GM18505 (cell line): ENCODE data around the gene RASL10B.

Source experiments
- ATAC-seq: cut with Tn5 transposase; IDR thresholded peaks from one replicate; pipeline ENCODE4 v1.9.1; 2021; ENCODE audit not compliant: unreplicated experiment
- POLR2A ChIP-seq: IDR thresholded peaks from 4 replicates; pipeline ENCODE4 v1.6.1; 2011; ENCODE audit warnings: borderline replicate concordance; ENCODE audit not compliant: insufficient read depth, insufficient read length; ENCODE audit errors: extremely low read depth

Gene RASL10B

GRCh38 chr17:35727635-35728034, 3.8 kb upstream of the RASL10B start:
- no peak for ATAC-seq
- TF ChIP-seq POLR2A, result no peak

- TF ChIP-seq POLR2A, result no peak
- no peak for ATAC-seq
These were observed 2.9 kb upstream of the RASL10B start for GRCh38 chr17:35728551-35728950.

GRCh38 chr17:35729405-35729833, 2.0 kb upstream of the RASL10B start:
- no peak for TF ChIP-seq POLR2A
- no peak for ATAC-seq

GRCh38 chr17:35730400-35731005, 936 bp upstream of the RASL10B start:
- ATAC-seq, result no peak
- no peak for TF ChIP-seq POLR2A

GRCh38 chr17:35731917-35732805, 722 bp downstream of the RASL10B start:
- no peak for ATAC-seq
- no peak for TF ChIP-seq POLR2A

GRCh38 chr17:35732806-35733136, 1.3 kb downstream of the RASL10B start:
- ATAC-seq, result no peak
- TF ChIP-seq POLR2A, result no peak

GRCh38 chr17:35733366-35733765, 1.9 kb downstream of the RASL10B start:
- no peak for ATAC-seq
- no peak for TF ChIP-seq POLR2A

- ATAC-seq, result no peak
- no peak for TF ChIP-seq POLR2A
These were observed 3.0 kb downstream of the RASL10B start for GRCh38 chr17:35734396-35734795.

GRCh38 chr17:35735036-35735805, 3.8 kb downstream of the RASL10B start:
- no peak for TF ChIP-seq POLR2A
- no peak for ATAC-seq

GRCh38 chr17:35736236-35736635, 4.8 kb downstream of the RASL10B start:
- ATAC-seq, result no peak

GRCh38 chr17:35738519-35739133, 7.2 kb downstream of the RASL10B start:
- ATAC-seq, result no peak
- TF ChIP-seq POLR2A, result no peak

More at GRCh38 chr17:35736236-35736635, 4.8 kb downstream of the RASL10B start:
- TF ChIP-seq POLR2A, result no peak

- no peak for TF ChIP-seq POLR2A
- ATAC-seq, result no peak
These were observed 8.8 kb downstream of the RASL10B start for GRCh38 chr17:35740216-35740615.
